ENCODE data around the gene TMEM115. TPM values are rescaled to one million over a fixed set of nuclear protein-coding genes. Genes with fewer than 3 reads are reported as not detected.

TMEM115 gene
- total and polyA plus RNA-seq, 2 of the 13 experiments (the other 11 are each of a cell fraction or from before 2014, with no cell fraction given): 22.1 to 30.7 TPM

- TF ChIP-seq, protein P1, sequence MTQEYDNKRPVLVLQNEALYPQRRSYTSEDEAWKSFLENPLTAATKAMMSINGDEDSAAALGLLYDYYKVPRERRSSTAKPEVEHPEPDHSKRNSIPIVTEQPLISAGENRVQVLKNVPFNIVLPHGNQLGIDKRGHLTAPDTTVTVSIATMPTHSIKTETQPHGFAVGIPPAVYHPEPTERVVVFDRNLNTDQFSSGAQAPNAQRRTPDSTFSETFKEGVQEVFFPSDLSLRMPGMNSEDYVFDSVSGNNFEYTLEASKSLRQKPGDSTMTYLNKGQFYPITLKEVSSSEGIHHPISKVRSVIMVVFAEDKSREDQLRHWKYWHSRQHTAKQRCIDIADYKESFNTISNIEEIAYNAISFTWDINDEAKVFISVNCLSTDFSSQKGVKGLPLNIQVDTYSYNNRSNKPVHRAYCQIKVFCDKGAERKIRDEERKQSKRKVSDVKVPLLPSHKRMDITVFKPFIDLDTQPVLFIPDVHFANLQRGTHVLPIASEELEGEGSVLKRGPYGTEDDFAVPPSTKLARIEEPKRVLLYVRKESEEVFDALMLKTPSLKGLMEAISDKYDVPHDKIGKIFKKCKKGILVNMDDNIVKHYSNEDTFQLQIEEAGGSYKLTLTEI (CRISPR knock-in tag; conservative IDR thresholded peaks at IDR 0.05): no peak
- TF ChIP-seq ZSCAN9 (CRISPR knock-in tag; IDR thresholded peaks at IDR 0.05; ENCODE audit: borderline replicate concordance) (peak; percentile 33; the same call in 1 of the 2 replicates), MXD4 (CRISPR knock-in tag; IDR thresholded peaks at IDR 0.05) (0 out of 2 replicates have a peak, but pooled peaks have one; percentile 7), JUN (CRISPR knock-in tag; IDR thresholded peaks at IDR 0.05) (no peak), ZNF713 (CRISPR knock-in tag; IDR thresholded peaks at IDR 0.05) (no peak), EHMT2 (IDR thresholded peaks at IDR 0.05; ENCODE audit: borderline replicate concordance, low read depth, low read length) (no peak), KDM5A (IDR thresholded peaks at IDR 0.05; ENCODE audit: borderline replicate concordance, low read length) (peak; percentile 55; the same call in 1 of the 2 replicates), ZBED4 (CRISPR knock-in tag; IDR thresholded peaks at IDR 0.05; ENCODE audit: borderline replicate concordance) (no peak), ZNF354B (CRISPR knock-in tag; IDR thresholded peaks at IDR 0.05) (no peak), PBX3 (CRISPR knock-in tag; IDR thresholded peaks at IDR 0.05; ENCODE audit: borderline replicate concordance) (no peak), STAT6 (CRISPR knock-in tag; IDR thresholded peaks at IDR 0.05; ENCODE audit: borderline replicate concordance) (no peak; the same call in 1 of the 2 replicates), ZNF710 (CRISPR knock-in tag; IDR thresholded peaks at IDR 0.05; ENCODE audit: borderline replicate concordance) (no peak)
- TF ChIP-seq, protein P2, sequence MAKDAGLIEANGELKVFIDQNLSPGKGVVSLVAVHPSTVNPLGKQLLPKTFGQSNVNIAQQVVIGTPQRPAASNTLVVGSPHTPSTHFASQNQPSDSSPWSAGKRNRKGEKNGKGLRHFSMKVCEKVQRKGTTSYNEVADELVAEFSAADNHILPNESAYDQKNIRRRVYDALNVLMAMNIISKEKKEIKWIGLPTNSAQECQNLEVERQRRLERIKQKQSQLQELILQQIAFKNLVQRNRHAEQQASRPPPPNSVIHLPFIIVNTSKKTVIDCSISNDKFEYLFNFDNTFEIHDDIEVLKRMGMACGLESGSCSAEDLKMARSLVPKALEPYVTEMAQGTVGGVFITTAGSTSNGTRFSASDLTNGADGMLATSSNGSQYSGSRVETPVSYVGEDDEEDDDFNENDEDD (CRISPR knock-in tag; IDR thresholded peaks at IDR 0.05; ENCODE audit: borderline replicate concordance): 0 out of 2 replicates have a peak, but pooled peaks have one; percentile 2
Observed at GRCh38 chr3:50321336-50322114, 37.8 kb downstream of the TMEM115 start (continued).

Data from HepG2 (cell line).